GM19043 (cell line): ENCODE measurements around the gene LBR.

Experiments
- ATAC-seq: cut with Tn5 transposase; IDR thresholded peaks from one replicate; pipeline ENCODE4 v1.9.1; 2021; ENCODE audit warnings: low read depth; ENCODE audit not compliant: unreplicated experiment

The LBR gene

DNA sequence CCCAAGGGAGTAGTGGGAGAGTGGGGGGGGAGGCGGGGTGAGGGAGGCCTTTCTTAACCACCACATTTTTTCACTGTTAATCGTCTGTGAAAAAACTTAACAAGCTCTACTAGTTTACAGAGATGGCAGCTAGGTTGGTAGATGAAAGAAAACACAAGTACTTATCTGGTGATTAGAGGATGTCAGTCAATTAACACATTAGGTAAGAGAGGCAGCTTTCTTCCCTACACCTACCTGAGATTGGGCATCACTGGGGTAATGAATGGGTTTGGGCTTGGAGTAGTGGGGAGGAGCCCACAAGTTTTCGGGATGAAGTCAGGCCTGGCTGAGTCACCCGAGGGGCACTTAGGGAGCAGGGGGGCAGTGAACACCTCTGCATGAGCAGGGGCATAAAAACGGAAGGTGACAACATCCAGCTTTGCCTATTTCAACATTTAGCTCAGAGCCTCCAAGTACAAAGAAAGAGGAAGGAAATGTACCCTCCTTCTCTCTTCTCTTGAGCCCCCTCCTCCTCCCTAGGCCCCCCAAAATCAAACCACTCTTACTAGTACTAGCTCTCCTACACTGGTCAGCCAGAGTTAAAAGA, 2.5 kb downstream of the LBR start:
- ATAC-seq = no peak

DNA sequence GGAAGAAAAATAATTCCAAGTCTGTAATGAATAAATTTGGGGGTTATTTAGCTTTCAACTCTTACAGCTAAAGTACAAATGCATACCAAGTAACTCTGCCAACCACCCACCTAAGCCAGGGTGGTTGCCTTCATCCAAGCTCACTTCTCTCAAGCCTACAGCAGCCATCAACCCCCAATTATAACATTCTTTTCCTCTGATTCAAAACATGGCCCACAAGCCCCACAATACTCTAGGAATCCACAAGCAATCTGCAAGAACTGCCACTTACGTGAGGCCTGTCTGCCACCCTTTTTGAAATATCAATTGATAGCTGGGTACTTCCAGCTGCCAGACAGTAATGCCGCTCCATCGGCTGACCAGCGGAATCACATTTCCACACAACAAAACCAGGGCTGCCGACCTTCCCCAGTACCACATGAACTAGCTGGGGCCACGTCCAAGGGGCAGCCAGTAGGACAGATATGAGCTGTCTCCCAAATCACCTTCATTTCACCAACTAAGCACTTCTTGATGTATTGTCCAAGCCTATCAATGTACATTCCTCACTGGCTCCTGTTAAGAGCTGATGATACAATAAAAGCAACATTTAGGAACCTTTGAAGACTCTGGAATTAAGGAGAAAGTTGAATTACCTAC, 3.2 kb downstream of the LBR start:
- ATAC-seq = no peak

DNA sequence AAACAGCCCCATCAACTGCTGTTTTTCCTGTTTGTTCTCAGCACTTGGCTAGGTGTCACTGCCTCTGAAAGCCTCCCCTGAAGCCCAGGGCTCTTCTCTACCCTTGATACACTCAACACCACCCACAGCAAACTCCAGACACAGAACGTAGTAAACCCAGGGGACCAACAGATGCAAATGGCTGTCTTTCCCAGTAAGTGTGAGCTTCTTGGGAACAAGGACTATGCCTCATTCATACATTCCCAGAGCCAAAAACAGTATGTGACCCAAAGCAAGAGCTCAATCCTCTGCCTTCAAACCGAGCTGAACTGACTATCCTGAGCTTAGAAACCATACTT, 4.4 kb downstream of the LBR start:
- ATAC-seq = no peak

DNA sequence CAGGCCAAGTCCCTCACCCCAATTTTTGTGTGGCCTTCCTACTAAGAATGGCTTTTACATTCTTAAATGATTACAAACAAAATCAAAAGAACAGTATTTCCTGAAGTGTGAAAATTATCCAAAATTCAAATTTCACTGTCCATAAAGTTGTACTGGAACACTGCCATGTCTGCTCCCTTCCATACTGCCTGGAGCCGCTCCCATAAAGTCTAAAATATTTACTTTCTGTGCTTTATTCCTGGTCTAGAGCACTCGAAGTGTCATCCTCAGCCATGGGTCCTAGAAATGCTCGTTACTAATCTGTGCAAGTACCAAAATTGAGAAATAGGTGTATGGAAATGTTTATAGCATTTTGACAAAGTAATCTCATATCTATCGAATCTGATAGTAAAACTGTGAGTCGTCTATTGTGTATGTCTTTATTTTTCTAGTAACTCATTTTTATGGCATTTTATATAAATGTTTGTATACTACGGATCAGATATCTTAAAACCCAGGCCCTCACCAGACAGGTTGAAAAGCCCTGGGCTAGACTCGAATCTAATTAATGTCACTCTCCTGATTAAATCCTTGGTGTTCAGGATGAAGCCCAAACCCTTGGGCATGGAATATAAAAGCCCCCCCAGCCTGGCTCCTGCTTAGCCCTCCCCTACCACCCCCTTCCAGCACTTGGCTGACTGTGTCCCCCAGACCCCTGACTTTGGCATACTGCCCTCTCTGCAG, 4.9 kb downstream of the LBR start:
- ATAC-seq = no peak

DNA sequence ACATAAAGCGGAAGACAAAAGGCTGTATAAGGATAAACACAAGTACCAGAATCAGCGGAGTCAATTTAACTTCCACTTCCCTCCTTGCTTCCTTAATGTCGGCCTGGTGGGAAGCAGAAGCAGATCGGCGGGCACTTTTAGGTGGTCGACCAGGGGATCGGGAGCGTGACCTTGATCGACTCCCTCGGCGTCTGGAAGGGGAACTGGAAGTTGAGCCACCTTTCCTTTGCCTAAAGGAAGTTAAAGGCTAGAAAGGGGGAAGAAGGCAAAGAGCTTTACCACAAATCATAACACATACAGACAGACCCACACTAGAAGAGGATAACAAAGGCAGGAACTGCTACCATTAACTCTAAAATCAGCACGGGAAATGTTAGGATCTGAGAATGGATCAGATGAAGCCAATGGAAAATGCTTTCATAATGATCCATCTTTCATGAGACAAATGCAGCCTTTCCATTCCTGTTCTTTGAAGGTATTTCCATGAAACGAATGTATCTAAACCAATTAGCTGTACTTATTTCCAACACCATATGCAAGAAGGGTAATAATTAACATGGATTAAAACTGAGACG, 5.7 kb downstream of the LBR start:
- ATAC-seq = no peak

DNA sequence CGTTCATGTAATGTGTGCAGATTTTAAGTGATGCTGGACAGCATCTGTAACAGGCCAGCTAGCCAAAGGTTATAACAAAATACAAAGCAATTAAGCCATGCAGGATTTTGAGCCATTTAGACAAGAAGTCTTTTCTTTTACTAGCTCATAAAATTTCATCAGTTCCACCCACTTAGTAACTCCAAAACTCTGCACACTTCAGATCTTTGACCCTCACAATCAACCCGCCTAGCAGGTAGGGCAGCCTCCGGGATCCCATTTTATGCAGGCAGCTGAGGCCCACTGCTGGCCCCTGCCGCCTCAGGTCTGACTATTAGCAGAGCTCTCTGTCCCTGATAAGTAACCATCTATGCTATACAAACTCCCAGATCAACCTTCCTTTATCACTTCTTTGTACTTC, 9.2 kb downstream of the LBR start:
- no peak for ATAC-seq

DNA sequence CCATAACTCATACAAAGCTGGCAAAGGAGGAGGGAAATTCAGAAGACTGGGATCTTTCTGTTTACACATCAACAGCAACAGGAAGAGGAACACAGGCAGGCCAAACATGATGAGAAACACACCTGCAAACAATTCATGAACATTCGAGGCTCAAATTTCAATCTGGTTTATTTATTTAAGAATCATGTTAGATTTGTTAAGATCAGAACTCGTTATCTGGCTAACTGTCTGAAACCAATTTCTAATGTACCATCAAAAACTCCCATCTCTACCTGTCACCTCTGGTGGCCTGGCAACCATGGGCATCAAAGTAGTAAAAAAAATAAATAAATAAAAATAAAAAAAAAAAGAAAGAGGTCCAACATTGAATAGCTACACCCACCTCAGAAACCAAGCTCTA, 9.8 kb downstream of the LBR start:
- no peak for ATAC-seq

DNA sequence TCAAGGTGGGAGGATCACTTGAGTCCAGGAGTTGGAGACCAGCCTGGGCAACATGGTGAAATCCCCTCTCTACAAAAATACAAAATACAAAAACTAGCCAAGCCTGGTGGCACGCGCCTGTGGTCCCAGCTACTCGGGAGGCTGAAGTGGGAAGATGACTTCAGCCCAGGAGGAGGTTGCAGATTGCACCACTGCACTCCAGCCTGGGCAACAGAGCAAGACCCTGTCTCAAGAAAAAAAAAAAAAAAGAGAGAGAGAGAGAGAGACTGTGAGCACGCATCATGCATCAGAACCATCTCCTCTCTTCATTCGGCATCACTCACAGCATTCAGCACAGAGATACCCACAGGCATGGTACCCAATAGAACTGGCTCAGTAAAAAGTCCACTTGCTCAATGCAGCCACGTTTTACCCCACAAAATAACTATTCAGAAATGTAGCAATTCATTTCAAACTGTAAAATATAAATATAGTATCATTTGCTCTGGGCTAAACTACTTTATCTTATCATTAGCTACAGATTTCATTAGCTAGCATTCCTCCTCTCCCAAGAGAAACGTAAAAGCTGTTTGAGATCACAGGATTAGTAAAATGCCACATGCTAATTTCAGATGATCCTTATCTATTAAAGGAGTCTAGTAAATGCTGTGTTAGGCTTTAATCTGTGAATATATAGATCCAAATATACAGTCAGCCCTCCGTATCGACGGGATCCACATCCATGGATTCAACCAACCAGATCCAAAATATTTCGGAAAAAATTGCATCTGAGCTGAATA, 11.7 kb downstream of the LBR start:
- ATAC-seq = no peak

DNA sequence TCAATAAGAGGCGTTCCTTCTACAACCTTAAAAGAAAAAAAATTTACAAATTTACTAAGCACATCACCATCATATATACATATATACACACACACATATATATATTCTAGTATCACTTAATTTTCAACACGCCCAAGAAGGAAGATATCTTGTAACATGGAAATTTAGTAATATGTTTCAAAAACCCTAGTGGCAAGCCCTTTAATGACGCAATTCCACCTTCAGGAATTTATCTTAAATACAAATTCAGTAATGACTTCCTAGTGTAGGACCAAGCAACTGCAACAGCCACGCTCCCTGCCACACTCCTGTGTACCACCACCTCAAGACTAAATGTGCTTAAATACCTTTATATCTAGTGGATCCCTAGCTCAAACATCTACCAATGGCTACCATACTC, 12.5 kb downstream of the LBR start:
- no peak for ATAC-seq

DNA sequence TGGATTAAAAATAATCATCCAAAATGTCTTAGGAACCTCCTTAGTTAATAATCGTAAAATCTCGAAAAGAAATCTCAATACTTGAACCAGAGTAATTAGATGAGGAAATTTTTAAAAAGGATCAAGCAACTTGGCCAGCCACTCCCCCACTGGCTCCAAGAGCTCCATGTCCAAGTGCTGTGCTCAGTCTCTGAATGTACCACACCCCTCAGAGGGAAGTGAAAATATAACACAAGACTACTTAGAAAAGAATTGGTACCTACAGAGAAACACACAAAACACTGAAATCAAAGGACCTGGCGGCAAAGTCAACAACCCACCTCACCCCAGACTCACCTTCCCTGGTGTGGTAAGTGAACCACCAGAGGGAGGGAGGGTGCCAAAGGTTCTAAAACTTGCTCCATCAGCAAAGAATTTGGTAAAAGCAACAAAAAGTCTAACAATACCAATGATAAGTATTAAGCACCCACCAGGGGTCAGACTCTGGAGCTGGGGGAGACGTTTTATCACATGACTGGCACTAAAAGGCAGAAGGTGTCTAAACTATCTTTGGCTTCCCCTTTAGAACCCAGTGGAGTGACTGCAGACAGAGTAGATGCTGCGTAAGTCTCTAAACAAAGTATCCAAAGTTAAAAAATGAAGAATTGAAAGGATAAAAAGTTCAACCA, 14.0 kb downstream of the LBR start:
- ATAC-seq = no peak

DNA sequence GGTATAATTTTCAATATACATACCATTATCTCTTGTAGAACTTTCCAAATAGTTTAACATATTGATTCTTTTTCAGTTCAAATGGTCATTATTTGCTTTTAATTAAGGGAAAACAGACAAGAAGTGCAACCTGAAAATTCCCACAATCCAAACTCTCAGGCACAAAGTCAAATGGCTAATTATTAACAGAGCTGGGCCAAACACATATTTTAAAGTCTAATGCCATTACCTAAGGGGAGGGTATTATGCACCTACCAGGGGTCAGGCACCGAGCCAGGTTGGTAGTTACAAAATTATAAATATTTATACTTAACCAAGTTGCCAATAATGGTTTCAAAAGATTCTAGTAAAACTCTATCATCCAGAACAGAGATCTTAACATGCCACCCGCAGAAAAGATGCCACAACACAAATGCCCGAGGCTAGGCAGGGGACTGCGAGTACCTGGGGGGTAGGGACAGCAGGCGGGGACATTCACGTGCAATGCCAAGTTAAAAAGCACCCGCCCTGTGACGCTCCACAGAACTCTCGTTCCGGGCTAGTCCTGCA, 15.0 kb downstream of the LBR start:
- no peak for ATAC-seq

DNA sequence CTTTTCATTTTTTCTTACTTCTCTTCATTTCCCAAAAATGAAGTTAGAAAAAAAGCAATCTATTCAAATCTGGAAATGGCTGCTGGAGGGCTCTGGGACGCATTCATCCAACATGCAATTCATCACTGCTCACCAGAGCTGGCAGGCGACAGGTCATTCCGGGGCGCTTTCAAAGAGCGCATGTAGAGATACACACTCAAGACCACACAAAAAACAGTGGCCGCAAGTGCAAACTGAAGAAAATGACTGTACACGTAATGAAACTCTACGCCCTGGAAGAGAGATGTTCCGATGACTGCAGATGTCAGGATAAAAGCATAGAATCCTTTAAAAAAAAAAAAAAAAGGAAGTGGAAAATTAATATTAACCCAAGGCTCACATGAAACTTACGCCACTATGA, 15.5 kb downstream of the LBR start:
- ATAC-seq = no peak

DNA sequence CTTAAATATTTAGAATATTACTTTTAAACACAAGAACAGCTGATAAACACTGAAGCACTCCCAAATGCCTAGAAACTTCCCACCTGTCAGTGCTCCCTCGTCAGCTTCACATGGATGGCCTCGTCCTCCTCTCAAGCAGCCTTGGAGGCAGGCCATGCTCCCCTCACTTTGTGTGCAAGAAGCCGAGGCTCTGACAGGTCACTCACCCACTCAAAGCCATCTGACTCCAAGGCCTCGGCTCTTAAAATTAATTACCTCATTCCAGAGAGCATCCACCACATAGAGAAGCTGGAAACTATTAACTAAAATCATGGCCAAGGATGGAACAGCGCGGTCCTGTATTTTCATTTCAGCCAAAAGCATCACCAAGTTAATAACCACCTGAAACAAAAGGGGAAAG, 17.8 kb downstream of the LBR start:
- ATAC-seq = no peak

DNA sequence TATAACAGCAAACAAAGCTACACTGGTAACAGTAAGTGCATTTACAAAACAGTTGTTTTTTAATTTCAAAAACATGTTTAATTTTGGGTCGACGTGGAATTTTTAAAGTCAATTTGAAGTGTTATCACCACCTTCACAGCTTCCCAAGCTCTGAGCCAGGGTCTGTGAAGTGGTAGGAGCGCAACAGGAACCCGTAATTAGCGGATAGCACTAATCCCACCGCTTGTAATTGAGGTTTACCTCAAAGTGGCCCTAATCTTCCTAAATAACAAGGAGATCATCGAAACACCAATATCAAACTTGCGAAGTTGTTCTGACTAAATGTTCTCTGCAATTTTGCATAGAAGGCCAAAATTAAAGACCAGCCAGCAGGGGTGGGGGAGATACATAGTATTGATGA, 18.8 kb downstream of the LBR start:
- no peak for ATAC-seq

DNA sequence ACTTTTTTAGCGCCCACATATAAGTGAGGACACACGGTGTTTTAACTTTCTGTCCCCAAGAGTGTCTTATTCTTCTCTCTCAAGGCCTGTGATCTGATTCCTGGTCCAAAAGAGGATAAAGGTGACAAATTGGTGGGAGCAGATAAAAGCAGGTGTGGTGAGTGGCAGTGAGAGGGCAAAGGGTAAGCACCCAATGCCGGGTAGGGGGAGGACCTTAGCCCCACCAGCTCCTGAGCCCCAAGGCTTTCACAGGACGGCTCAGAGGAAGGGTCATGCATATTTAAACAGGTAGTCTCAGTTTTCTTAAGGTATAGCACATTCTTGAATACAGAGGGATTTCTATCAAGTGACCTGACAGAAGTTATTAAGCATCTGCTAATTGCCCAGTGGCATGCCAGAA, 19.6 kb downstream of the LBR start:
- ATAC-seq = no peak

DNA sequence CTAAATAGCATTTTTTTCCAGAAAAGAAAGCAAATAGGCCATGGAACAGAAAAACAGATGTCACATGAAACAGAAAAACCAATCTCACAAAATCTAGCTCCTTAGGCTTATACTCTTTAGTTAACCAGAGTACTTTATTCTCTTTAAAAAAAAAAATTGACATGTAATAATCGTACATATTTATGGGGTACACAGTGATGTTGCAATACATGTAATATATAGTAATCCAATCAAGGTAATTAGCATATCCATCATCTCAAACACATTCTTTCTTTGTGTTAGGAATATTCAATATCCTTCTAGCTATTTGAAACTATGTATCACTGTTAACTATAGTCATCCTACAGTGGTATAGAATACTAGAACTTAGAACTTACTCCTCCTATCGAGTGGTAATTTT, 20.1 kb downstream of the LBR start:
- no peak for ATAC-seq

DNA sequence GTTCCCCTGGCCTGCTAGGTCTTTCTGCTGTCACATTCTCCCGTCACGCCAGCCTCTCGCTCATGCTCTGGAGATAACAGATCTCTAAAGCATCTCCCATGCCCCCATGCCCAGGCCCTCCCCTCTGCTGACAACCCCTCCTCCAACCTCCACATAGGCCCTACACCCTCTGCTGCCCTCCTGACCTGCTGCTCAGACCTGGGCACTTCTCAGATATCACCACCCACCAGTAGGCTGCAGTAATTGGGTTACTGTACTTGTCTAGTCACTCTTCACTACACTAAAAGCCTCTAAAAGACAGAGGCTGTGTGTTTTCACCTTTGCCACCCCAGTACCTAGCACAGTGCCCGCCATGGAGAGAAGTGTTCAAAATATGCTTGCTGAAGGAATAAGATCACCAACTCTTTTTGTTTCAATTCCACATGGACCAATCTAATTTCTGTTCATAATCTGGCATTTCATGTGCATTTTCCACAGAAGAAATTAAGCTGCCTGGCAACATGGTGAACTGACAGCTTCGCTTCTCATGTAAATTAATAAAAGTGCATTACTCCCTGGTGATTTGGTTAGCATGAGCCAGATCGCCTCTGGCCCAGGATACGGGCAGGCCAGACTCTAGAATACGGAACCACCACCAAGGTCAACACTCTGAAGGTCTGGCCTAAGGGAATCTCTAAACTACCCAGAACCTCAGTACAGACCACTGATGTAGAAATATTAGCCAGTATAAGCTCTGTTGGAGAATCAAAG, 20.7 kb downstream of the LBR start:
- ATAC-seq = no peak

DNA sequence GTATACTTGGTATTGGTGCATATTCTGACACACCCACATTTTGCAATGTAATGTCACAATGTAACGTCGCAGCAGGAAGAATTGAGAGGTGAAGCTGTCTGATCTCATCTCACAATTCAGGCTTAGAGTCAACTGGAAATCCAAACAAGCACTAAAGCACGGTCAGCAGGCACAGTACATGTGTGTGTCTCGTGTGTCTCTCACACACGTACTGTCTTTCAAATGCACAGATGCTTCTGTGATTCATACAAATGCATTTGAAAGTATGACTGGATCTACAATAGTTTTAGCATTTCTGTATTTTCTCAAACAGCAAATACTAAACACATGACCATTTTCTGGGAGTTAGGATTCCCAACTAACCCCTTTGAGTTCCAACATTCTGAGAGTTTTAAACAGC, 26.9 kb downstream of the LBR start:
- no peak for ATAC-seq

DNA sequence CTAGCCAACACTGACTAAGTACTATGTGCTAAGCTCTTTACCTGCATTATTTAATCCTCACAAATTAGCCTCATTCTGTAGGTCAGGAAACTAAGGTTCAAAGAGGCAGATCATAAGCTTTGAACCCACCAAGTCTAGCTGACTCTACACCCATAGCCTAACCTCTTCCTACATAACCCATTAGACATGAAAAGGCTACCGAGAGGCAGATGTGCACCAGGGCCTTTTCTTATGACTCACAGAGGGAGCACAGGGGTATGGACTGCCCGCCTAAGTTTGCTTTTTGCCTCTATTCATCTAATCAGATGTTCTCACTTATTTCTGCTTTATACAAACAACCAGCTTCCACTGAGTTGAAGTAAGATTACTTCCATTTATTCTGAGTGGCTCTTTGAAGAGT, 31.5 kb downstream of the LBR start:
- ATAC-seq = no peak

DNA sequence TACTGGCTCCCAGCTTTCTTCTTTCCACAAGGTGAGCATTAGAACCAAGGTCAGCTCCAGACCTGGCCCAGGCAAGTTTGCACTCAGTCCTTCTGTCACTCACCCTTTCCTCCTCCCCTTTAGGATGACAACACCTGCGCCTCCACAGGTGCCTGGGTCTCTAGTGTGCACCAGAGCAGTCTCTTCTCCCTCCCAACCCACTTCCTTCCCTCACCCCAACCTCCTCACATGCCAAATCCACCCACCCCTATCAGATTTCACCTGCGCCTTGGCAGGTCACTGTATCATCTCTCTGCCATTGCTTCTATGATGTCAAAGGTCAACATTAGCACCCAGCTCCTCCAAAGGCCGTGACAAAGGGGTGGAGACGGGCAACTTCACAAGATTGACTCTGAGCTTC, 38.0 kb downstream of the LBR start:
- ATAC-seq = no peak
